GM10847 (cell line): ENCODE data around the gene GPR22.

Experiments
- POLR2A ChIP-seq: IDR thresholded peaks from 2 replicates; pipeline ENCODE4 v1.6.1; 2011; ENCODE audit not compliant: insufficient read length; ENCODE audit errors: extremely low read depth

GPR22 gene

GRCh38 chr7:107502797-107503196 is 32.9 kb downstream of the GPR22 start:
- TF ChIP-seq POLR2A: no peak

DNA sequence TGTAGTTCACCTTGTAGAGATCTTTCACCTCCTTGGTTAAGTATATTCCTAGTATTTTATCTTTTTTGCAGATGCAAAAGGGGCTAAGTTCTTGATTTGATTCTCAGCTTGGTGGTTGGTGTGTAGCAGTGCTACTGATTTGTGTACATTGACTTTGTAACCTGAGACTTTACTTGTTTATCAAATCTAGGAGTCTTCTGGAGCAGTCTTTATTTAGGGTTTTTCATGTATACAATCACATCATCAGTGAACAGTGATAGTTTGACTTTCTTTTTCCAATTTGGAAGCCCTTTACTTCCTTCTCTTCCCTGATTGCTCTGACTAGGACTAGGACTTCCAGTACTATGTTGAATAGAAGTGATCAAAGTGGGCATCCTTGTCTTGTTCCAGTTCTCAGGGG is 33.8 kb downstream of the GPR22 start:
- TF ChIP-seq POLR2A: no peak

GRCh38 chr7:107505362-107505761 is 35.5 kb downstream of the GPR22 start:
- TF ChIP-seq POLR2A: no peak

GRCh38 chr7:107505997-107506673 is 36.3 kb downstream of the GPR22 start:
- TF ChIP-seq POLR2A: no peak

DNA sequence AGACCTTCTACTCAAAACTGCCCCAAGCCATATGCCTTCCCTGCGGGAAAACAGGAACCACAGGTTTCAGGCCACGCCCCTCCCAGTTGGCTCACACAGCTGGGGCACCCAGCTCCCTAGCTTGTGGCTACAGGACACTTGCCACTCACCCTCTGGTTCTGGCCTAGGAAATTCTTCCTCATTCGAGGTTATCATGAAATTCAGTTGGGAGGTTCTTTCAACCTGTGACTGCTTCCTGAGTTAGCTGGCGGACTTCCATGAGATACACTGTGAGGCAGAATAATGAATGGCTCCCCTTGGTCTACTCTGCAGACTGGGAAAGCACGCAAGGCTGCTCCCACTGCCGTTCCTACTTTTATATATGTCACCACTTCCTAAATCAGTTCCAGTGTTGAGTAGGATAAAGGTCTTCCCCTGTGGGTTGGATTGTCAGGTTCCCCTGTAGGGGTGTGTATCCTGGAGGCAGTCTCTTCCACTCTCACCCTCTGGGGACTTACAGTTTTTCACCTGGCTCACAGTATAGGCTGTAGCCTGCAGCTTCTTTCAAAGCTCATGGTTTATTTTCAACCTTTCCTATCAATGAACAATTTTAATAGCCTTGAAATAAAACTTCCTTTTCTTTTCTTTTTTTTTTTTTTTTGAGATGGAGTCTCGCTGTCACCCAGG is 37.0 kb downstream of the GPR22 start:
- TF ChIP-seq POLR2A: no peak
